ENCODE measurements around the gene HNRNPA3.
"Not testable (repeated sequence)": the region's sequence is repeated elsewhere in the genome, so short reads cannot be mapped to it uniquely, and the experiment has no call there.

The HNRNPA3 gene

DNA sequence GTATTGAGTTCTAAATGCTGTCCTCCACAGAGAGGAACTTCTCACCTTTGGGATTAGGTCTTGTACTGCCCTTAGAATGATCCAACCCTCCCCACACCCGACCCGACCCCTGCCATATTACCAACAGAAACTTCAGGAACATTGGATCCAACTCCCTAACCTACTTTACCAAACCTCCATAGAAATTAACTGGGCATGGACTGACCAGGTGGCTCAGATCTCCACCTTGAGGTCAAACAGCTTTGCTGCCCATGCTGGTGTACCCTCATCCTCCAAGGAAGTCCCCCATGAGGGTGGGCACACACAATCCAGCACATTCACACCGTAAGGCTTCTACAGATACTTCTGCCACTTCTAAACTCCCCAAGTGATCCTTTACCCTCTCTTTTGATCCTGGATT is 30.5 kb downstream of the HNRNPA3 start:
- TF ChIP-seq, protein P1, sequence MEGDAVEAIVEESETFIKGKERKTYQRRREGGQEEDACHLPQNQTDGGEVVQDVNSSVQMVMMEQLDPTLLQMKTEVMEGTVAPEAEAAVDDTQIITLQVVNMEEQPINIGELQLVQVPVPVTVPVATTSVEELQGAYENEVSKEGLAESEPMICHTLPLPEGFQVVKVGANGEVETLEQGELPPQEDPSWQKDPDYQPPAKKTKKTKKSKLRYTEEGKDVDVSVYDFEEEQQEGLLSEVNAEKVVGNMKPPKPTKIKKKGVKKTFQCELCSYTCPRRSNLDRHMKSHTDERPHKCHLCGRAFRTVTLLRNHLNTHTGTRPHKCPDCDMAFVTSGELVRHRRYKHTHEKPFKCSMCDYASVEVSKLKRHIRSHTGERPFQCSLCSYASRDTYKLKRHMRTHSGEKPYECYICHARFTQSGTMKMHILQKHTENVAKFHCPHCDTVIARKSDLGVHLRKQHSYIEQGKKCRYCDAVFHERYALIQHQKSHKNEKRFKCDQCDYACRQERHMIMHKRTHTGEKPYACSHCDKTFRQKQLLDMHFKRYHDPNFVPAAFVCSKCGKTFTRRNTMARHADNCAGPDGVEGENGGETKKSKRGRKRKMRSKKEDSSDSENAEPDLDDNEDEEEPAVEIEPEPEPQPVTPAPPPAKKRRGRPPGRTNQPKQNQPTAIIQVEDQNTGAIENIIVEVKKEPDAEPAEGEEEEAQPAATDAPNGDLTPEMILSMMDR (IDR thresholded peaks at IDR 0.05; ENCODE audit: insufficient read depth, low read depth, low read length, missing control alignments): no peak
- no peak for DNase-seq (ENCODE audit: low read depth)
- H3K4me3 ChIP-seq (ENCODE audit: low read length): no peak overlapping the region

DNA sequence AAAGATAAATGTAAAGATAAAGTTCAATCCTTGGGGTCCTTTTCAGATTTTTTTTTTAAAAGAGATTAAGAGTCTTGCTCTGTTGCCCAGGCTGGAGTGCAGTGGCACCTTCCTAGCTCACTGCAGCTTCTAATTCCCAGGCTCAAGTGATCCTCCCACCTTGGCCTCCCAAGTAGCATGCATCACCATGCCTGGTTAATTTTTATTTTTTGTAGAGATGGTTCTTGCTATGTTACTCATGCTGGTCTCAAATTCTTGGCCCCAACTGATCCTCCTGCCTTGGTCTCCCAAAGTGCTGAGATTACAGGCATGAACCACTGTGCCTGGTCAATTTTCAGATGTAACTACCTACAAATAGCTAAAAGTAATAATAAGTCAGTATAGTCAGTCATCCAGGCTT is 30.9 kb downstream of the HNRNPA3 start:
- TF ChIP-seq, protein P1 (IDR thresholded peaks at IDR 0.05; ENCODE audit: insufficient read depth, low read depth, low read length, missing control alignments): no peak
- no peak for DNase-seq (ENCODE audit: low read depth)
- no peak overlapping the region for H3K4me3 ChIP-seq (ENCODE audit: low read length)

DNA sequence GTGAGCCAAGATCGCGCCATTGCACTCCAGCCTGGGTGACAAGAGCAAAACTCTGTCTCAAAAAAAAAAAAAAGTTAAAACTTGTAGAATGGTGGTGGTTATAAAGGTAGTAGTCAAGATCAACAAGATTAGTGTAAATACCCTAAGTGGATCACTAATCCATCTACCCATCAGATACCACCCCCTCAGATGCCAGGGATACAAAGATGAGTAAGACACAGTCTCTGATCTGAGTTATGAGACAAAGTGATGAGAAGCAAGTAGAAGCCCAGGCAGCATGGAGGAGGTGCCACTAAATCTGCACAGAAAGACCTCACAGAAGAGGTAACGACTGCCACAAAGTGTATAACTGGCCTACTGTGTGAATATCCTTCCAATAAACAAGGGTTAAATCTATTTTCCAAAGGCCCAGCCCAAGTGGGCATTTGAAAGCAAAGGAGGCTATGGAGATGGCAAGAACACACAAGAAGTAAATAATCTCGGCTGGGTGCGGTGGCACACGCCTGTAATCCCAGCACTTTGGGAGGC is 31.7 kb downstream of the HNRNPA3 start:
- TF ChIP-seq, protein P1 (IDR thresholded peaks at IDR 0.05; ENCODE audit: insufficient read depth, low read depth, low read length, missing control alignments): no peak
- no peak overlapping the region for H3K4me3 ChIP-seq (ENCODE audit: low read length)
- no peak for DNase-seq (ENCODE audit: low read depth)

DNA sequence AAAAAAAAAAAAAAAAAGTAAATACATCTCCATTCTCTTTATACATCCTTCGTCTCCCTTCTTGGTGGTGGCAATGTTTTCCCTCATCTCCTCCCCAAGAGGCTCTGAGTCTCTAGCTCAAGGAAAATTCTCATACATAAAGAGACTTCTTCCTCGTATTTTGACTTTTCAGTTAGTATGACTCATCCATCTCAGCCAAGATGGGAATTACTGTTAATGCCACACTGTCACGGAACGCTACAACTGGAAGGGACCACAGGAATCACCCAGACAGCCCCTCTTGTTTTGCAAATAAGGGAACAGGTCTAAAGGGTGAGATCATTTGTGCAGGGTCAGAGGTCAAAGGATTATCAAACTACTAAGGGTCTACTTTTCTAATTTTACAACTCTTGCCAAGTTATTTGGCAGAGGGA is 32.4 kb downstream of the HNRNPA3 start:
- H3K4me3 ChIP-seq (ENCODE audit: low read length): no peak overlapping the region
- DNase-seq (ENCODE audit: low read depth): peak; percentile 43
- TF ChIP-seq, protein P1 (IDR thresholded peaks at IDR 0.05; ENCODE audit: insufficient read depth, low read depth, low read length, missing control alignments): no peak

DNA sequence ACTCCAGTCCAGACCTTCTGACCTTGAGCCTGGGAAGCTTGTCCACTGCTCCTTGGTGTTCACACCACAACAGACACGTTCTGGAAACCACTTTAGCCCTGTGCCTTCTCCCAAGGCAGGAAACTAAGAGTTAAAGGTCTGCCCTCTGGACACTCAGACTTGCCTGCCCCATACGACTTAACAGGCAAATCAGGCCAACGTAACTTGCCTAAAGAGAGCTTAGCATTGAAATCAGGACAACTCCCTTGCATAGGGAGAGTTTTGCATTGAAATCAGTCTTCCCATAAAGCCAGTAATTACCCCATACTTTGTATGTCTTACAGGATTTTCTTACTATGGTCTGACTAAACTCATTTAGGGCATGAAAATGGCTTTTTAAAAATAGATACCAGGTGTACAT is 33.4 kb downstream of the HNRNPA3 start:
- no peak overlapping the region for H3K4me3 ChIP-seq (ENCODE audit: low read length)
- TF ChIP-seq, protein P1 (IDR thresholded peaks at IDR 0.05; ENCODE audit: insufficient read depth, low read depth, low read length, missing control alignments): no peak
- DNase-seq (ENCODE audit: low read depth): no peak

DNA sequence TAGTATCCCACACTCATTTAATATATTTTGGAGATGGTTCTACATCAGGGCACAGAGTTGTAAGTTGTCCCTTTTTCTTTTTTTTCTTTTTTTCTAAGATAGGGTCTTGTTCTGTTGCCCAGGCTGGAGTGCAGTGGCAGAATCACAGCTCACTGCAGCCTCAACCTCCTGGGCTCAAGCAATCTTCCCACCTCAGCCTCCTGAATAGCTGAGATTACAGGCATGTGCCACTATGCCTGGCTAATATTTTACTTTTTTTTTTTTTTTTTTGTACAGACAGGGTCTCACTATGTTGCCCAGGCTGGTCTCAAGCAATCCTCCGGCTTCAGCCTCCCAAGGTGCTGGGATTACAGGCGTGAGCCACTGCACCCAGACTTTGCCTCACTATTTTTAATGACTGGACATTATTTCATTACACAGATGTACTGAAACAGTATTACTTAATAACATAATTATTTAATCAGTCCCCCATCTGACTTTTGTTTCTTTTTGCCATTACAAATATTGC is 34.0 kb downstream of the HNRNPA3 start:
- not testable (repeated sequence) for DNase-seq (ENCODE audit: low read depth); H3K4me3 ChIP-seq (ENCODE audit: low read length)

DNA sequence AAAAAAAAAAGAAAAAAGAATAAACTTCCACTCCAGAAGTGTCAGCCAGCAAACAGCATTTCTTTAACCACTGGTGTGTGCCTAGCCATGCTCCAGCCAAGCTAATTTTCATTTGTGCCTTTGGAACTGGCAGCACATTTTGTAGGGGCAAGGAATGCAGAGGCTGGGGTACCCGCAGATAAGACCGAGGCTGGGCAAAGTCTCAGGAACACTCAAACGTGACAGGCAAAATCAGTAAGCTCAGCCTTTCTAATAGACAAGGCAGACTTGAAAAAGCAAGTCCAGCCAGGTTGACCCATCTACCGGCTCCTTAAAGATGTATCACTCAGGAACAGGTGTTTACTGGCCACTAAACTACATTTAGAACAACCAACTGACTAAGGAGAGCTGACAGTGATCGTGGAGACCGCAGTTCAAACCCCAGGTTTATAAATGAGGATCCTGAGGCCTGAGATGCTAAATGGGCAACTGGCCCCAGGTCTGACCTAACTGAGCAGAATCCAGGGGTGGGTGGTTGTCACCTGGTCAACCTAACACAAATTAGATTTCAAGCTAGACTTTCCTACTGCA is 35.2 kb downstream of the HNRNPA3 start:
- no peak for DNase-seq (ENCODE audit: low read depth)
- TF ChIP-seq, protein P1 (IDR thresholded peaks at IDR 0.05; ENCODE audit: insufficient read depth, low read depth, low read length, missing control alignments): no peak
- no peak overlapping the region for H3K4me3 ChIP-seq (ENCODE audit: low read length)

All from epithelial cell of esophagus (primary cell).